Chondrocyte (in vitro differentiated cells): ENCODE results near the gene ZNF526. TPM values are rescaled to one million over a fixed set of nuclear protein-coding genes. Genes with fewer than 3 reads are reported as not detected.
A peak's percentile ranks its signal among the peaks of the same experiment; 100 is the strongest.

Experiments used
- DNase-seq: peaks from one replicate; pipeline ENCODE4 v3.0.0; 2021; ENCODE audit warnings: mixed read lengths, low spot score
- H3K27ac Mint-ChIP-seq: one replicate; pipeline ENCODE4 v1.8.0; 2021; ENCODE audit warnings: mild to moderate bottlenecking, moderate library complexity, mixed read lengths; ENCODE audit not compliant: unreplicated experiment
- H3K27me3 Mint-ChIP-seq: 2 replicates; pipeline ENCODE4 v1.8.0; 2021; ENCODE audit warnings: low read depth, mixed read lengths
- H3K36me3 Mint-ChIP-seq: 2 replicates; pipeline ENCODE4 v1.8.0; 2021; ENCODE audit warnings: low read depth, mixed read lengths
- H3K4me1 Mint-ChIP-seq: 2 replicates; pipeline ENCODE4 v1.8.0; 2021; ENCODE audit warnings: low read depth, mild to moderate bottlenecking, mixed read lengths
- H3K4me3 Mint-ChIP-seq: one replicate; pipeline ENCODE4 v1.8.0; 2021; ENCODE audit warnings: mild to moderate bottlenecking, moderate library complexity, mixed read lengths; ENCODE audit not compliant: unreplicated experiment
- H3K9me3 Mint-ChIP-seq: 2 replicates; pipeline ENCODE4 v1.8.0; 2021; ENCODE audit warnings: low read depth, mixed read lengths
- total RNA-seq: library from RNA; stranded (reverse); gene quantifications from 3 replicates; pipeline ENCODE4 v1.2.1, GENCODE V29; 2021
- TF ChIP-seq, protein P1 (sequence below): fragments of 200-600 bp; sonication (generic); IDR thresholded peaks from 2 replicates; pipeline ENCODE4 v1.5.0; 2021; ENCODE audit warnings: antibody characterized with exemption, mild to moderate bottlenecking, moderate library complexity

ZNF526 gene
- total RNA-seq, 1 donor from 2014 or later, result 16.6 TPM

- no peak for DNase-seq
These were observed 29.1 kb downstream of the ZNF526 start for GRCh38 chr19:42249149-42249750.

DNA sequence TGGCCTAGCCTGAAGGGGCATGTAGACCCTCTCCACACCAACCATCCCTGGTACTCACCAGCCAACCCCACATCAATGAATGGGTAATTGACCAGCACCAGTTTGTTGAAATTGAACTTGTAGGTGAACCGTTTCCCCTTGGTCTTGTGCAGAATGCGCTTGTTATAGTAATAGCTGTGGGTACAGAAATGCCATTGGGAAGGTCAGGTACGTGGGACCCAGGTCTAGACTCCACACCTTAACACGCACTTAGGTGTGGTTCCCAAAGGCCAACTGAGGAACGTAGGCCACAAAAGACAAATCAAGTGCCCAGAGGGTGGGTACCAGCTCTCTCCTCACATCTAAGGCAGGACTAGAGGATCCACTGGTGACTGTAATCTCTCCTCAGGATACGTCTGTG is 29.7 kb downstream of the ZNF526 start:
- peaks cover 55% of the 10 kb centered on the region for H3K4me1 Mint-ChIP-seq
- TF ChIP-seq, protein P1, sequence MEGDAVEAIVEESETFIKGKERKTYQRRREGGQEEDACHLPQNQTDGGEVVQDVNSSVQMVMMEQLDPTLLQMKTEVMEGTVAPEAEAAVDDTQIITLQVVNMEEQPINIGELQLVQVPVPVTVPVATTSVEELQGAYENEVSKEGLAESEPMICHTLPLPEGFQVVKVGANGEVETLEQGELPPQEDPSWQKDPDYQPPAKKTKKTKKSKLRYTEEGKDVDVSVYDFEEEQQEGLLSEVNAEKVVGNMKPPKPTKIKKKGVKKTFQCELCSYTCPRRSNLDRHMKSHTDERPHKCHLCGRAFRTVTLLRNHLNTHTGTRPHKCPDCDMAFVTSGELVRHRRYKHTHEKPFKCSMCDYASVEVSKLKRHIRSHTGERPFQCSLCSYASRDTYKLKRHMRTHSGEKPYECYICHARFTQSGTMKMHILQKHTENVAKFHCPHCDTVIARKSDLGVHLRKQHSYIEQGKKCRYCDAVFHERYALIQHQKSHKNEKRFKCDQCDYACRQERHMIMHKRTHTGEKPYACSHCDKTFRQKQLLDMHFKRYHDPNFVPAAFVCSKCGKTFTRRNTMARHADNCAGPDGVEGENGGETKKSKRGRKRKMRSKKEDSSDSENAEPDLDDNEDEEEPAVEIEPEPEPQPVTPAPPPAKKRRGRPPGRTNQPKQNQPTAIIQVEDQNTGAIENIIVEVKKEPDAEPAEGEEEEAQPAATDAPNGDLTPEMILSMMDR, result no peak
- H3K27ac Mint-ChIP-seq, result peak overlapping the region; percentile 80
- DNase-seq, result no peak
- H3K27me3 Mint-ChIP-seq, result no peaks in the 10 kb centered on the region
- H3K9me3 Mint-ChIP-seq, result no peaks in the 10 kb centered on the region
- no peak overlapping the region for H3K4me3 Mint-ChIP-seq
- peaks cover 4% of the 10 kb centered on the region for H3K36me3 Mint-ChIP-seq

More at GRCh38 chr19:42249149-42249750, 29.1 kb downstream of the ZNF526 start:
- TF ChIP-seq, protein P1, result no peak
- Mint-ChIP-seq H3K27ac (peak overlapping the region; percentile 80), H3K27me3 (no peaks in the 10 kb centered on the region), H3K4me3 (no peak overlapping the region), H3K36me3 (peaks cover 4% of the 10 kb centered on the region), H3K9me3 (no peaks in the 10 kb centered on the region), H3K4me1 (peaks cover 61% of the 10 kb centered on the region)

DNA sequence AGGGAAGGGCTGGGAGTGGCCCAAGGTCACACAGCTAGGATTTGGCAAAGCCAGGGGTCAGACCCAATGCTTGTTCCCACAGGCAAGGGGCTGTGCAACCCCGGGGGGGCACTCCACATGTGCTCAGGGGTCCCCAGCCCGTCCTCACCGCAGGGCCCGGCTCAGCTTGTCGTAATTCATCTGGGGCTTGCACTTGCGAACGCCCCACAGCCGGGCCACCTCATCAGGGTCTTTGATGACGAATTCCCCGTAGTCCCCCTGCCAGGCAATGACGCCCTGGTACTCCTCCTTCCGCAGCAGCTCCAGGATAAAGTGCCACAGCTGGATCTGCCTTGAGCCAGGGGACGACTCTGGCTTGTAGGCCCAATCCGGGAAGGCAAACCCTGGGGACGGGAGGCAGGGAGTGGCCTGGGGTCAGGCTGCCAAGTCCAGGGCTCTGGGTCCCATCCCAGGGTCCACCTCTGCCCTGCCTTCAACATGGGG is 30.1 kb downstream of the ZNF526 start:
- Mint-ChIP-seq H3K4me3 (peak overlapping the region; percentile 49), H3K4me1 (peaks cover 51% of the 10 kb centered on the region), H3K27me3 (no peaks in the 10 kb centered on the region), H3K9me3 (no peaks in the 10 kb centered on the region), H3K36me3 (peaks cover 4% of the 10 kb centered on the region), H3K27ac (peak overlapping the region; percentile 80)
- TF ChIP-seq, protein P1, result no peak
- DNase-seq, result no peak

GRCh38 chr19:42250666-42251531 is 30.8 kb downstream of the ZNF526 start:
- H3K27me3 Mint-ChIP-seq, result no peaks in the 10 kb centered on the region
- no peak for DNase-seq
- peaks cover 4% of the 10 kb centered on the region for H3K36me3 Mint-ChIP-seq
- TF ChIP-seq, protein P1, result no peak
- H3K9me3 Mint-ChIP-seq, result no peaks in the 10 kb centered on the region
- H3K27ac Mint-ChIP-seq, result peak overlapping the region; percentile 80
- H3K4me1 Mint-ChIP-seq, result peaks cover 47% of the 10 kb centered on the region
- H3K4me3 Mint-ChIP-seq, result peak overlapping the region; percentile 49

- no peak for DNase-seq
- Mint-ChIP-seq H3K36me3 (peaks cover 4% of the 10 kb centered on the region), H3K27ac (peak overlapping the region; percentile 93), H3K4me1 (peaks cover 47% of the 10 kb centered on the region), H3K4me3 (peak overlapping the region; percentile 97), H3K27me3 (no peaks in the 10 kb centered on the region), H3K9me3 (no peaks in the 10 kb centered on the region)
- TF ChIP-seq, protein P1, result no peak
These were observed 31.7 kb downstream of the ZNF526 start for GRCh38 chr19:42251572-42252358.
